Activated naive CD4-positive, alpha-beta T cell treated with Interleukin-2 at 50 U/mL for 16 hours (primary cell): ENCODE measurements around the gene LAMA4.

ENCODE experiments used
- DNase-seq: peaks from one replicate; pipeline ENCODE4 v3.0.0-alpha.2; 2020

The LAMA4 gene

GRCh38 chr6:112270756-112271155 lies 16.4 kb upstream of the LAMA4 start:
- no peak for DNase-seq

DNA sequence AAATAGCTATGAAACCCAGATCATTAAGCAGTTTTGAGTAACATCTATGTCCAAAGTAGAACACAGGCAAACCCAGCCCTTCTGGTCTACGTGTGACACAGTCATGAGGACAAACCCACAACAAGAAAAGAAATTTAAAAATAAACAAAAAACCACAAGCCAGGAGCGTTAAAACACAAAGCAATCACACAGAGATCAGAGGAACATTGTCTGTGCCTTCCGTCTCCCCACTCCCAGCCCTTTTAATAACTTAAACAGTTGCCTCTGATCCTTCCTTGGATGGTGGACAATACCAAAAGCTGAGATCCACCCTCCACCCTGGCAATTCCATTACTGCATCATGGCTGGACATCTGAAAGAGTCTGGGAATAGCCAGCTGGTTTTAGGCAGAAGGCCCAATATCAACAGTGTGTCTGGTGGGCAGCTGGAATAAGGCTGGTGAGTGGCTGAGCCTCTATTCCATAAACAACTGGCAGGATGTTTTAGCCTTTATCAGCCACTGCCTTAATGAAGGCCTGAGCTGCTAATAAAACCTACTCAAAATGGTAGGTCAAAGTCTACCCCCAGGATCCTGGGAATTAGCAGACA lies 15.7 kb upstream of the LAMA4 start:
- no peak for DNase-seq

GRCh38 chr6:112269114-112269513 lies 14.7 kb upstream of the LAMA4 start:
- DNase-seq = no peak

DNA sequence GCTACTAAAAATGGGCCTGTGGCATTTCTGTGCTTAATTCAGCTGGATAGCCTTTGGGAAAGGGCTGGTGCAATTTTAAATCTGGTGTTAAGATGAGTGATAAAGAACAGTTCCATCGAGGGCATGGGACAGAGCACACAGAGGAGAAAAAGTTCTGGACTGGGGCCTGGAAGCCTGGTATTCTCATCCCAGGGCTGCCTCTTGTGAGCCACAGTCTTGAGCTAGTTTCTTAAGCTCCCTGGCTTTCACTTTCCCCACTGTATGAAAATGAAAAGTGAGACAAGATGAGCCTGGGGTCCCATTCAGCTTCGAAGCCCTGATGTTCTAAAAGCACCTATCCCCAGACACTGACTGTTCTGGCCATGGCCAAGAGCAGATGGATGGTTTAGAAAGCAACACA lies 14.3 kb upstream of the LAMA4 start:
- DNase-seq = no peak

GRCh38 chr6:112268019-112268418 lies 13.7 kb upstream of the LAMA4 start:
- no peak for DNase-seq

DNA sequence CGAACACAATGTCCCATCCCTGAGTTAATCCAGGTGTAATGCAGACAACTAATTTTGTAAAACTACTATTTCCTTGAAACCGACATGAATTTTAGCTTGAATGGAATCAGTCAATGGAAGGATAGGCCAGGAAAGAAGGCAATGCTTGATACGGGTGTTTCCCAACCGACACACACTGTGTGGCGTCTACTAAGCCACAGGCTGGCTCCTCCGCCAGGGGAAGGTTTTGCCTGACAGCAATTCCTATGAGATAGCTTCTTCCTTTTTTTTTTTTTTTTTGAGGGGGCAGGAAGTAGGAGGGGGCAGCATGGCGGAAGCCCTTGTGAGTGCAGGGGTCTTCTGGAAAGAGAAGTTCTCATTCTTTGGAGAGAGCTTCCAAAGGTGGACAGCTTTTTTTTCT lies 12.0 kb upstream of the LAMA4 start:
- no peak for DNase-seq

GRCh38 chr6:112259337-112259675 lies 4.9 kb upstream of the LAMA4 start:
- no peak for DNase-seq

DNA sequence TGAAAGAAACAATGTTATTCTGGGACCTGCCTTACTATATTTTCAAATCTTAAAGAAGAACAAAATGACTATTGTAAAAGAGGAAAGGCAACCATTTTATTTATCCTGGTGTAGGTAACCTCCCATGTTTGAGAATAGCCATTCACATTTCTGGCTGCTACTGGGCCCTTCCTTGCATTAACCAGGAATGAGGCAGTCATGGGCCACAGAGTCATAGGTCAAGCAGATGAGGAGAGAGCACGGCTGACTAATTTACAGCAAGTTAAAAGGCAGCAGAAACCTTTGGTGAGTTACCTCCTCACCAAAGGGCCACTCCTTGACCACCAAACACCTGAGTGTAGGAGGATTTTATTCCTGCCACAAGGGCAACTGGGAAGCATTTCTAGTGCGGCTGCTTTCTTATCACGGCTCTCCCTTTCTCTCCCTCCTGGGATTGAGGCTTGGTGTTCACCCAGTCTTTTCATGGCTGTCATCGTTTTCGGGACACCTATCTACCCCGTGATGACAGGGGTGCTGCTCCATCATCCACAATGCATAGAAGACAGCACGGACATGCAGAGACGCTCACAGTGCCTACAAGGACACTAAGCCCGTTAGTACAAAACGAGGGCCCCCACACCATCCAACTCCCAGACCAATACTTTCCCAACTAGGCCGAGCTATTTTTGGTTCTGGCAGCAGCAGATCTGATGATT lies 4.4 kb upstream of the LAMA4 start:
- no peak for DNase-seq

GRCh38 chr6:112257178-112257855 lies 3.0 kb upstream of the LAMA4 start:
- no peak for DNase-seq

DNA sequence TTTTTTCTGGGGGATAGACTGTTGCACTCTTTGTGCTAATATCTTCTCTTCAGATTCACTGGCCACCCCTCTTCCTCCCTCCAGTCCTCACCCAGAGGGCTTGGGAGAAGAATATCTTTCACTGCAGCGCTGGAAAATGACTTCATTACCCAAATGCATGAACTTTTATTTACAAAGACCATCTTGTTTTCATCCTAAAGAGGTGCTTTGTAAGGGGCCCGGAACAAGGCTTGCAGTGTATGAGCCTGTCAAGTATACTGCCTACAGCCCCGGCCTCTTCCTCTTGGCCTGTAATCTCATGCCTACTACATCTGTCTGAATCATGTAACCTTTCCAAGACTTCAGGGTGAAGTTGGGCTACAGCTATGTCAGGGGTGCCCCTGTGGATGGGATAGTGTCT lies 554 bp upstream of the LAMA4 start:
- no peak for DNase-seq

GRCh38 chr6:112253498-112253840 lies 898 bp downstream of the LAMA4 start:
- DNase-seq = no peak

DNA sequence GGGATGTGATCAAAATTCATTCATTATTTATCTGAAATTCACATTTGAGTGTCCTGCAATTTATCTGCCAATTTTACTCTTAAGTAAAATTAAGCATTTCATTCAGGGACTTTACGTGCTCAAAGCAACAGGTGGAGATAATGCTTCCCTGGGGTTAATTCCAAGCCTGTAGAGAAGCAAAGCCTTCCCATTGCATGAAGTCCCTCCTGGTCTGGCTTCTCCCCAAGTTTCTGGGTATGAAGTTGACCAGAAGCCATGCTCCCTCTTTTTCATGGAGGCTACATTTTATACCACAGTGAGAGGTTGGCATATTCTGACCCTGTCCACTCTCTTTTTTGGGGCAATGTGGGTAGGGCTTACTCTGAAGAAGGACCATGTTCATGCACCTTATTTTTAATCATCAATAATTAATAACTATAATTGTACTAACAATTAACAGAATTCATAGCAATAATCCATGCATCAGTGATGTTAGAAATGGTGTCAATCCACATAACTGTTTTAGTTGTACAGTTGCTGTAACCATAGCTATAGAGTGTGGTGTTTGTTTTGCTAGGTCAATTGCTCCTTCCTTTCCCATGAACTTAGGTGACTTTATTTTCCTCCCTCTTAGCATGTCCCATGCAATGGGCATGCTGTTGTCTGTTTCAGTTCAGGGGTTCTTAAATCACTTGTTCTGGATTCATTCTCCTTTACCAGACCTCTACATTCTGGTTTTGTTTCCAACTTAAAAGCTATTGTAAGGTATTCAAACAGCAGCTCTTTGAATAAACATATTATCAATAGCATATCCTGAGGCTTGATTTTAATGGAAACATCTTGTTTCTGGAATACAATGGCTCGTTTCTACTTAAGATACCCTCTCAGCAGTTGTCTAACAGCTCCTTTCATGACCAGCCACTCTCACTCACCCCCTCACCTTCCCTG lies 1.5 kb downstream of the LAMA4 start:
- DNase-seq = no peak

DNA sequence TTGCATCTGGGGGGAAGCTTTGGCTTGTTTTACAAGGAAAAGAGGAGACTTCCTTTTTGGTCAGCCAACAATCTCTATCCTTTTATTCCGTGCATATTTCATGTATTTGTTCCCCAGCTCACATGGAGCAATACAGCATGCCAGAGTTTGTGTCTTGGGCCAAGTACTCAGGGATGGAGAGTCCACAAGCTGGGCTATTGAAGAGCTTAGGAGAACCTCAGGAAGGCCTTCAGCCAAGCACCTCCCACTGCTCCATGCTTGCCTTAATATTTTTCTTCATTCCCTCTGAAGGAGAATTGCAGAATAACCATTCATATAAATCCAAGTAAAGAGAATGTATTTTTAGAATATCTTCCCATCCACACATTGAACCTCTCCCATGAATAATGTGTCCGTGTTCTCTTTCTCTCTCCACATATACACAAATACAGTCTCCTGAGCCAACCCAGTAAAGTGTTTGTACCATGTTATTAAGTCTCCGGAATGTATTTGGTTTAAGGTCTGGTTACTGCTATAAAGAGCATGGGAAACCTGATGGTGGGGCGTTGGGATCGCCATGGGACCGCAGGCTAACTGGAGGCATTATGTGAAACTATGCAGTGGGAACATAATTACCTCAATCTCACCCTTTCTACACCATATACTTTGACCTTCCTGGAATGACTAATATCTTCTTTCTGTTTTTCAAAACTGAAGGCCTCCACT lies 3.0 kb downstream of the LAMA4 start:
- no peak for DNase-seq

DNA sequence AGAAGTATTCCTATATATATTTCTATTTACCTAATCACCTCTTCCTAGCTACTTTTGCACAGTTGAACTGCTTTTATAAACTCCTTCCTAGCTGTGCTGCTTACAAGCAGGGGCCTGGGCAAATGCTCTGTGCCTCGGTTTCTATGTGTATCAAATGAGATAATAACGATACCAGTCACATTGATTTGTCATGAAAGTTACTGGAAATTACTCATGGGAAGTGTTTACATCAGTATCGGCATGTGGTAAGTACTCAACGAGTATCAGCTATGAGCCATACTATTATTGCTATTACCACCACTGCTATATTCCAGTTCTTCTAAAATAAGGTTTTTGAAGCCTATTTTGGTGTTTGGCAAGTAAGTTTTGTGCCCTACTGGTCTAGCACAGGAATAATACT lies 4.9 kb downstream of the LAMA4 start:
- DNase-seq = no peak

- DNase-seq = no peak
Observed at GRCh38 chr6:112247275-112247674, 7.1 kb downstream of the LAMA4 start.

DNA sequence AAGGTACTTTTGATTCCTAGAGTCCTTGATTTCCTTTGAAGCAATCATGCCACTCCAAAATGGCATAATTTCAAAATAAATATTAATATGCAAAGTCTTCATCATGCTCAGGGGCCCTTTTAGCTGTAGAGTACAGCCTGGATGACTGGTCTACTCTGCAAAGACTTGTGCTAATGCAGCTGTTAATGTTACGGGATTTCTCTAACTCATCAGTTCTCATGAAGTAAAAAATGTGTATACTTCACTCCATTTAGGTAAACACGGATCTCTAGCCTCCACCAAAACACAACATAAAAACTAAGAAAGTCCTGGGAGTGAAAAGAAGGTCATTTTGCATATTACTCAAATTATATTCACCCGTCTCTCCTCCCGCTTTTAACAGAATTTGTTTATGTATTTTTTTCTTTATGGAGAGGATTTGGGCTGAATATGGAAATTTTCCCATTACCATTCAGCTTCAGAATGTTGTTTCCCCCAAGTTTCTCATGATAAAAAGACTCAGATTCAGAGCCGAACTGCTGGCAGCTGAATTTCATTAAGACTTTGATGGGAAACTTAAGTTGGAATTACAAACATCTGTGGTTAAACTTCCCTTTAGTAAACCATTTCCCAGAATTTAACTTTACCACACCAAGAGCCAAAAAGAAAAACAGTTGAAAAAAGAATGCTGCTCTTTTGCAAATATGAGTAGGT lies 8.7 kb downstream of the LAMA4 start:
- no peak for DNase-seq

DNA sequence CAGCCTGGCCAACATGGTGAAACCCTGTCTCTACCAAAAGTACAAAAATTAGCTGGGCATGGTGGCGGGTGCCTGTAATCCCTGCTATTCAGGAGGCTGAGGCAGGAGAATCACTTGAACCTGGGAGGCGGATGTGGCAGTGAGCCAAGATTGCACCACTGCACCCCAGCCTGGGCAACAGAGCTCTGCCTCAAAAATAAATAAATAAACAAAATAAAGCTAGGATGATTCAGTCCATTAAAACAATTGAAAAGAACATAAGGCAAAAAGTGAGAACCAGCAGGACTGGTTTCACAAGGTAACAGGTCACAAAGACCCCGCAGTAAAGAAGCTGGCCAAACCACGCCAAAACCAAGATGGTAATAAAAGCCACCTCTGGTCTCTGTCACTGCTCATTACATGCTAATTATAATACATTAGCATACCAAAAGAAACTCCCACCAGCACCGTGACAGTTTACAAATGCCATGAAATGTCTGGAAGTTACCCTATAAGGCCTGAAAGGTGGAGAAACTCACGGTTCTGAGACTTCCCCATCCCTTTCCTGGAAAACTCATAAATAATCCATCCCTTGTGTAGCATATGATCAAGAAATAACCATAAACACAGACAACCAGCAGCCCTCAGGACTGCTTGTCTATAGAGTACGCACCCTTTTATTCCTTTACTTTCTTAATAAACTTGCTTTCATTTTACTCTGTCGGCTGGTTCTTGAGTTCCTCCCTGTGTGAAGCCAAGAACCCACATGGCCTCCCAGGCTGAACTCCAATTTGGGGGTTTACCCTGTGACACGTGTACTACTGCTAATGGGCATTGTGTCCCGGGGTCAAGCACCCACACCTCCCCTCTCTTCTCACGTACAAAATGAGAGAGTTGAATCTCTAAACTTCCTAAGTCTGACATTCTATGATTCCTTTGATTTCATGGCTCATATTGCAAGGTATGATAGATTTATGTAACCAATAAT lies 10.2 kb downstream of the LAMA4 start:
- no peak for DNase-seq

GRCh38 chr6:112241820-112242429 lies 12.4 kb downstream of the LAMA4 start:
- DNase-seq = no peak

DNA sequence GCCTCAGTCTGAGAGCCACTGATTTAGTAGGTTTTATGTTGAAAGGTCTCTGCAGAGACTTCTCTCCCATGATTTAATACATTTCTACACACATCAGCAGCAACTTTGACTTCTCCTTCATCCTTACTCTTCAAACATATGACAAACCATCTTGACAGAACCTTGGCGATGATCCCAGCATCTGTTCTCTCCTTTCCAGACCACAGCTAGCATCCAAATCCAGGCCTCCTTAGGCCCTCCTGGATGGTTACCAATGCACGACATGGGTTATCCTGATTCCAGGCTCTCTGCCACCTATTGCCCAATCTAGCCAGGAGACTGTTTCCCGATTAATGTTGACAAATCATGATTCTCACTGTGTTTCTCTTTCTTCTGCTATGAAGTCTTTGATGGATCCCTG lies 16.8 kb downstream of the LAMA4 start:
- DNase-seq = no peak

- no peak for DNase-seq
Observed at GRCh38 chr6:112237066-112237465, 17.3 kb downstream of the LAMA4 start.

DNA sequence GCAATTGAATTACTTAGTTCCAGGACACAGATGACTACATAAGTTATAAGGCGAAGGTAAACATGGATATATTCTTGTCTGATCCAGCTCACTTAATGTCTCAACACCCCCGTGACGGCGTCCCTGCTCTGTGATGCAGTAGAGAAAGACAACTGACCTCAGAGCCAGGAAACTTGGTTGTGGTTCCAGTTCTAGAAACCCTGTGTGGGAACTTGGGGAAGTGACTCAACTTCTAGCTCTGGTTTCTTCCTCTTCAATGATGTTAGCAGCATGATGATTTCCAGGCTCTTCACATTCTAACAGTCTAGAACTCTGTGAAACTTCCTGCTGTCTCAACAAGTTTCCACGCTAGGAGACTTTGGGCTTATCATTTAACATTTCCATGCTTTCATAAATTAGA lies 18.4 kb downstream of the LAMA4 start:
- DNase-seq = peak; percentile 46
